GM18519 (cell line): ENCODE results near the gene PPM1F.
"Not testable (repeated sequence)": the region's sequence is repeated elsewhere in the genome, so short reads cannot be mapped to it uniquely, and the experiment has no call there.

Source experiments
- ATAC-seq: cut with Tn5 transposase; IDR thresholded peaks from one replicate; pipeline ENCODE4 v1.9.1; 2021; ENCODE audit warnings: mild to moderate bottlenecking, moderate library complexity; ENCODE audit not compliant: unreplicated experiment, low FRiP score

PPM1F gene

GRCh38 chr22:21923163-21923561, 29.5 kb downstream of the PPM1F start:
- ATAC-seq, result no peak

DNA sequence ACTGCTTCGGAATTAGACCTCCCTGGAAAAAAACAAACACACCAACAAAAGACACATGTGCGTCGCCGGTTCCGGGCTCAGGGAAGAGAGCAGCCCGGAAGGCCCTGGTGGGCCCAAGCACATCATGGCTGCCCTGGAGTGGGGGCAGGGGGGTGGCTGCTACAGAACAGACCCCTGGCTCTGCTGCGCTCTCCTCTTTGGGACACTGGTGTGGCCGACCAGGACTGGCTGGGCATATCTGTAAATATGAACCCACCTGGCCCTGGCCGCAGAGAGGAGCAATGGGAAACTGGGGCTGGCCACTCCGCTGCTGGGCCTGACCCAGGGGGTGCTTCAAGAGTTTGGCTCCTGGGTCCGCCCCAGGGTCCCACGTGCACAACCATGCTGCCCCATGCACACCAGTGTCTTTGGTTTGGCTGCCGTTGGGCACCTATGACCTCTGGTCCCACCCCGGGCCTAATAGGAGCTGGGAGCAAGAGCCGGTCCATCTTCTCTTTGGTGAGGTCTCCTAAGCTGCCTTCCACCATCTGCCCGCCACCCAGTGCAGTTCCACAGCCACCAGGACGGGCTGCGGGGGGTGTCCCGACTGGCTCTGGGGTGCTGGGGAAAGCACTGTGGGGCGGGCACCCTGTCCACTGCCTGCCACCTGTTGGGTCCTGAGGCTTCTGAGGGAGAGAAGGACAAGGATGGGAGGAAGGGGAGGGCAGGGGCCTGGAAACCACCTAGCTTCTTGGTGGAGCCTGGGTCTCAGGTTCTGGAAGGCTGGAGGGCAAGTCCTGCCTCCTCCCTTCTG, 30.1 kb downstream of the PPM1F start:
- no peak for ATAC-seq

GRCh38 chr22:21921729-21922128, 30.9 kb downstream of the PPM1F start:
- no peak for ATAC-seq

DNA sequence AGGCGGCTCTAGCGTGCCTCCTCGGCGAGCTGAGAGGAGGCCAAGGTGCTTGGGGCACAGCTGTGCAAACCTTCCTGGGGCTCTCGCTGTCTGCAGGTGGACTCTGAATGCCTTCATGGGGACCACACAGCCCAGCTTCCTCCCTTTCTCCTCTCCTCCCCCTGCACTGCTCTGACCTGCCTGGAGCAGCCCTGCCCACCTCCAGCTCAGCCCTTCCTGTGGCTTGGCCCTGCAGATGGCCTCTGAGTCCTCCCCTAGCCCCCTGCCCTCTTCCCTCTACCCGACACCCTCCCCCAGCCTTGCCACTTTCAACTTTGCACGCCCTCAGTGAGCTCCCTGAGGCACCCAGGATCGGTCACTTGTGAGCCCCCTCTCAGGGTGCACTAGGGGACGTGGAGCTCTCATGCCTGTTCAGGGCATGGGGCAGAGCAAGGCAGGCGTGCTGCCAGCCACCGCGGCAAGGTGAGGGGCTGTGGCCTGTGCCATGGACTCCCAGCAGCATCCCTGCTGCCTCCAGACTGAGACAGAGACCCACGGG, 31.4 kb downstream of the PPM1F start:
- no peak for ATAC-seq

- ATAC-seq, result no peak
Measured at GRCh38 chr22:21920341-21921183, 32.1 kb downstream of the PPM1F start.

GRCh38 chr22:21919526-21920307, 32.9 kb downstream of the PPM1F start:
- ATAC-seq, result no peak

DNA sequence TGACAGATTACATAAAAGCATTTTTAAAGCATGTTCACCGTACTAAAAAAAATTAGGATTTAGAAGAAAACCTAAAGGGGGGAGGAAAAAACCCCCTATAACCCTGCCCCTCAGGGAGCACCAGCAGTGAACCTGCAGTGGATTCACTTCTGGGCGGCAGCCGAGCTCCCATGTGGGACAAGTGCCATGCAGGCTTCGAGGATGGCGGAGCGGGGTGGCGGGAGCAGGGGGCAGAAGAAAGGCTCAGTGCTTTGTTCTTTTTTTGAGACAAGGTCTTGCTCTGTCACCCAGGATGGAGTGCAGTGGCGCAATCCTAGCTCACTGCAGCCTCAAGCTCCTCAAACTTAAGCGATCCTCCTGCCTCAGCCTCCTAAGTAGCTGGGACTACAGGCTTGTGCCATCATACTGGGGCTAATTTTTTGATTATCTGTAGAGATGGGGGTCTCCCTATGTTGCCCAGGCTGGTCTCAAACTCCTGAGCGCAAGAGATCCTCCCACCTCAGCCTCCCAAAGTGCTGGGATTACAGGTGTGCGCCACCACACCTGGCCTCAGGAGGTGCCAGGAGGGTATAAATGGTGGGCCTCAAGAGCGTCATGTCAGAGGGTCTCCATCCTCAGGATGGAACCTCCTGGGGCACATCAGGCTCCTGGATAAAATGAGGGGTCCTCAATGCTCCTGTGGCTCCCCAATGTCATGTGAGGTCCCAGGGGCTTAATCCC, 34.0 kb downstream of the PPM1F start:
- no peak for ATAC-seq

DNA sequence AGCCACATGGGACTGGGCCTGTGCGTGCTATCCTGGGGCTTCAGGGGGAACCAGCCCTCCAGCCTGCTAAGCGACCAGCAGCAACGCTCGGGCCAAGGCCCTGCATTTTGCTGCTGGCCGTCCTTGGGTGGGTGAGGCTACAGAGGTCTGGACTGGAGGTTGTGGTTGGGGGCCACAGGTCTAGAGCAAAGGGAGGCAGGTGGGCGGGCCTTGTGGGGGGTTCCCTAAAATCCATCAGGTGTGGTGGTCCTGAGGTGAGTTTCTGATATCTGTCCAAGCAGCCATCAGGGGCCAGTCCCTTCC, 34.7 kb downstream of the PPM1F start:
- no peak for ATAC-seq

DNA sequence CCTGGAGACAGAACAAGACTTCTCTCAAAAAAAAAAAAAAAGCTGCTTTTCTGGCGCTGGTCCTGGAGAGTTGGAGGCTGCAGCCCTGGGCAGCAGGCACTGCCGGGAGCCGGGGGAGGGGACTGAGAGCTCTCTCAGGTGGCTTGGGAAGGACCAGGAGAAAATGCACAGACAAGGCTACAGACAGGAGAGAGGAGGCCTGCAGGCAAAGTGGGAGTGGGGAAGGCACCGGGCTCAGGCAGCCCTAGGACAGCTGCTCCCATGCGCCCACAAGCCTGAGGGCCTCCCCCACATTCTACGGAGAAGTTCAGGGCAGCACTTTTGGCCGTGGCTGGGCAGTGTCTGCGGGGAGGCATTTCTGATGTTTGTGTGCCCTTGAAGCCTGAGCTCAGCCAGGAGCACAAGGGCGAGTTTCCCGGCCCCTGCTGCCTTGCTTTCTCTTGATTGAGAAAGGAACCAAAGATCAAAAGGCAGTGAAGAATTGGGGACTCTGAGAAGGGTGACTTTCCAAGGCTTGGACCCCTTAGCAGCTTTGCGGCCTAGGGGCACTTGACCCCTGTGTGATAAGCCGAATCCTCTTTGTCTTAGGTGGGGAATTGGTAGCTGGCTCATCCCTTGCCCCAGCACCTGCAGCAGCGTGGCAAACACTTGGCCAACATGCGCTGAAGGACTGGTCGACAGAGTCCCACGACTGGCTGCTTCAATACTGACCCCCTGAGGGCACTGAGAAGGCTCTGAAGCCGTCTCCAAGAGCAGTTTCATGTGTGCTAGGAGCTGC, 35.3 kb downstream of the PPM1F start:
- no peak for ATAC-seq

DNA sequence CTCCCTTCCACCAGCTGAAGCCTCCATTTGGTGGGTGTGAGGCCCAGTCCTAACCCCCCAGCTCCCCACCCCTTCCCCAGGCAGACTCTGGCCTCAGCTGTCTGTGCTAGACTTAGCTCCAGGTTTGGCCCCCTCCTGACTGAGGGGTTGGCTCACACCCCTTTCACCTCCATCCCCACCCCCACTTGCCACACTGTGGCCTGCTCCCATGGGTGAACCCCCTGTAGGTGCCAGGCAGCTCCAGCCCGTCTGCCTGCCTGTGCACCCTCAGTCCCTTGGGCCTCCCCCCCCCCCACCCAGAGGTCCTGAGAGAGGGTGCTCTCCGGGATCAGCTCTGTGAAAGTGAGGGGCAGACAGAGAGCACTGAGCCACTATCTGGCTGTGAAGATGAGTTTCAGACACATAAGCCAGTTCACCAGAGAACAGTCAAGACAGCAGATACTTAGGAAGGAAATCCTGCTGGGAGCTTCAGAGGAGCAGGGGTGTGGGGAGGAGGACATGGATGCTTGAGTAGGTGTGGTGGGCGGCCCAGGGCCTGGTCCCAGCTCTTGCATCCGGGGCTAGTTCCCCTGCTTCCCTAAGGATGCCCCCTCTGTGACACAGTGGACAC, 36.2 kb downstream of the PPM1F start:
- no peak for ATAC-seq

GRCh38 chr22:21915624-21916308, 36.9 kb downstream of the PPM1F start:
- no peak for ATAC-seq

- ATAC-seq, result not testable (repeated sequence)
Measured at GRCh38 chr22:21914033-21914642, 38.5 kb downstream of the PPM1F start.

DNA sequence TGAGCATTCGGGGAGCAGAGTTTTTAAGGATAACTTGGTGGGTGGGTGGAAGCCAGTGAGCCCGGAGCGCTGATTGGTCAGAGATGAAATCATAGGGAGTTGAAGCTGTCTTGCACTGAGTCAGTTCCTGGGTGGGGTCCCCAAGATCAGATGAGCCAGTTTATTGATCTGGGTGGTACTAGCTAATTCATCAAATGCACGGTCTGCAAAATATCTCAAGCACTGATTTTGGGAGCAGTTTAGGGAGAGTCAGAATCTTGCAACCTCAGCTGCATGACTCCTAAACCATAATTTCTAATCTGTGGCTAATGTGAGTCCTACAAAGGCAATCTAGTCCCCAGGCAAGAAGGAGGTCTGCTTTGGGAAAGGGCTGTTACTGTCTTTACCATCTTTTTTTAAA, 42.3 kb downstream of the PPM1F start:
- not testable (repeated sequence) for ATAC-seq

GRCh38 chr22:21909871-21910270, 42.8 kb downstream of the PPM1F start:
- no peak for ATAC-seq

- no peak for ATAC-seq
Measured at GRCh38 chr22:21907638-21908522, 44.8 kb downstream of the PPM1F start.

DNA sequence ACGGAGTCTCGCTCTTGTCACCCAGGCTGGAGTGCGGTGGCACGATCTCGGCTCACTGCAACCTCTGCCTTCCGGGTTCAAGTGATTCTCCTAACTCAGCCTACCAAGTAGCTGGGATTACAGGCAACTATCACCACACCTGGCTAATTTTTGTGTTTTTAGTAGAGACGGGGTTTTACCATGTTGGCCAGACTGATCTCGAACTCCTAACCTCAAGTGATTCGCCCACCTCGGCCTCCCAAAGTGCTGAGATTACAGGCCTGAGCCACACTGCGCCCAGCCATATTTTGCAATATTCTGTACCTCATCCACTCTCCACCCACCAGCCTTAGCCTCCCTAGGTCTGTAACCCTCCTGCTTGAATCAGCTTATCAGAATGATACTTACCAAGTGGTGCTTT, 47.4 kb downstream of the PPM1F start:
- ATAC-seq, result not testable (repeated sequence)

DNA sequence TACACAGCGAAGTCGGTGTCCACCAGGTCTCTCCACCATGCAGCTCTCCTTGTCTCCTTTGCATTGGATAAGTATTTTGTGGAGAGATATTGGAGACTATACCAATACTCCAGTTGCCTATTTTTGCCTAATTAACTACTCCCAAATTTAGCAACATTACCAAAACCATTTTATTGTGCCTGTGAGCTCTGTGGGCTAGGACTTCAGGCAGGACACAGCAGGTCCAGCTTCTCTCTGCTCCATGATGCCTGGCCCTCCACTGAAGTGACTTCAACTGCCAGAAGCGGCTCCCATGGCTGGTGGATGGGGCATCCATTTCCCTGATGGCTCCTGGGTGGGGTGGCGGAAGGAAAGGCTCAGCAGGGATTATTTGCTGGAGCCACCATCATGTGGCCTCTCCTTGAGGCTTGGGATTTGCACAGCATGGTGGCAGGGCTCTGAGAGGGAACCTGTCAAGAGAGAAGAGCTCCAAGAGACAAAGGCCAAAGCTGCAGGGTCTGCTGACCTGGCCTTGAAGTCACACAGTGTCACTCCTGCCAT, 48.3 kb downstream of the PPM1F start:
- no peak for ATAC-seq
